ENCODE data around the gene LDLRAD3. TPM values are rescaled to one million over a fixed set of nuclear protein-coding genes. Genes with fewer than 3 reads are reported as not detected.

The LDLRAD3 gene
- total RNA-seq, 1 experiment from 2014 or later, result not detected

- no peaks in the 10 kb centered on the region for H3K9me2 ChIP-seq (replicated peaks; ENCODE audit: insufficient read depth, low read length)
- no peak overlapping the region for H3K4me3 ChIP-seq (ENCODE audit: low read length)
- H3K9me3 ChIP-seq (ENCODE audit: low read length), result no peaks in the 10 kb centered on the region
- no peaks in the 10 kb centered on the region for H4K20me1 ChIP-seq (ENCODE audit: insufficient read depth, low read depth, low read length)
- H3K4me1 ChIP-seq (ENCODE audit: low read length), result no peaks in the 10 kb centered on the region
- no peak for DNase-seq
- H3K4me2 ChIP-seq (ENCODE audit: low read depth, low read length, poor library complexity, severe bottlenecking), result no peak overlapping the region
- no peak overlapping the region for H3K27ac ChIP-seq (ENCODE audit: low read length)
- no peaks in the 10 kb centered on the region for H3K27me3 ChIP-seq (ENCODE audit: low read length)
- no peak overlapping the region for H2AFZ ChIP-seq (ENCODE audit: low read length)
- H3K36me3 ChIP-seq (ENCODE audit: insufficient read depth, low read length), result no peaks in the 10 kb centered on the region
- no peak overlapping the region for H3K9ac ChIP-seq (ENCODE audit: low read length)
- H3K79me2 ChIP-seq (ENCODE audit: low read length), result no peaks in the 10 kb centered on the region
Measured at GRCh38 chr11:36119300-36119699, 175.4 kb downstream of the LDLRAD3 start.

- no peaks in the 10 kb centered on the region for H3K27me3 ChIP-seq (ENCODE audit: low read length)
- H3K9me3 ChIP-seq (ENCODE audit: low read length), result no peaks in the 10 kb centered on the region
- no peak overlapping the region for H3K4me2 ChIP-seq (ENCODE audit: low read depth, low read length, poor library complexity, severe bottlenecking)
- no peak overlapping the region for H3K9ac ChIP-seq (ENCODE audit: low read length)
- H4K20me1 ChIP-seq (ENCODE audit: insufficient read depth, low read depth, low read length), result no peaks in the 10 kb centered on the region
- H3K4me3 ChIP-seq (ENCODE audit: low read length), result no peak overlapping the region
- no peaks in the 10 kb centered on the region for H3K79me2 ChIP-seq (ENCODE audit: low read length)
- H3K27ac ChIP-seq (ENCODE audit: low read length), result no peak overlapping the region
- H2AFZ ChIP-seq (ENCODE audit: low read length), result no peak overlapping the region
- no peaks in the 10 kb centered on the region for H3K36me3 ChIP-seq (ENCODE audit: insufficient read depth, low read length)
- no peak for DNase-seq
- no peaks in the 10 kb centered on the region for H3K4me1 ChIP-seq (ENCODE audit: low read length)
- H3K9me2 ChIP-seq (replicated peaks; ENCODE audit: insufficient read depth, low read length), result no peaks in the 10 kb centered on the region
Measured at GRCh38 chr11:36121054-36121453, 177.2 kb downstream of the LDLRAD3 start.

GRCh38 chr11:36122671-36123070 is 178.8 kb downstream of the LDLRAD3 start:
- Histone ChIP-seq H3K9me2 (replicated peaks; ENCODE audit: insufficient read depth, low read length) (no peaks in the 10 kb centered on the region), H3K27me3 (ENCODE audit: low read length) (no peaks in the 10 kb centered on the region), H3K4me2 (ENCODE audit: low read depth, low read length, poor library complexity, severe bottlenecking) (no peak overlapping the region), H3K4me1 (ENCODE audit: low read length) (no peaks in the 10 kb centered on the region), H3K9ac (ENCODE audit: low read length) (no peak overlapping the region), H3K36me3 (ENCODE audit: insufficient read depth, low read length) (no peaks in the 10 kb centered on the region), H3K9me3 (ENCODE audit: low read length) (no peaks in the 10 kb centered on the region), H3K4me3 (ENCODE audit: low read length) (no peak overlapping the region), H4K20me1 (ENCODE audit: insufficient read depth, low read depth, low read length) (no peaks in the 10 kb centered on the region), H3K27ac (ENCODE audit: low read length) (no peak overlapping the region), H2AFZ (ENCODE audit: low read length) (no peak overlapping the region), H3K79me2 (ENCODE audit: low read length) (no peaks in the 10 kb centered on the region)
- no peak for DNase-seq

- no peaks in the 10 kb centered on the region for H4K20me1 ChIP-seq (ENCODE audit: insufficient read depth, low read depth, low read length)
- no peaks in the 10 kb centered on the region for H3K9me3 ChIP-seq (ENCODE audit: low read length)
- no peaks in the 10 kb centered on the region for H3K9me2 ChIP-seq (replicated peaks; ENCODE audit: insufficient read depth, low read length)
- H3K27ac ChIP-seq (ENCODE audit: low read length), result no peak overlapping the region
- no peaks in the 10 kb centered on the region for H3K79me2 ChIP-seq (ENCODE audit: low read length)
- no peak overlapping the region for H3K4me3 ChIP-seq (ENCODE audit: low read length)
- H3K36me3 ChIP-seq (ENCODE audit: insufficient read depth, low read length), result no peaks in the 10 kb centered on the region
- no peak overlapping the region for H2AFZ ChIP-seq (ENCODE audit: low read length)
- H3K4me2 ChIP-seq (ENCODE audit: low read depth, low read length, poor library complexity, severe bottlenecking), result no peak overlapping the region
- no peak overlapping the region for H3K9ac ChIP-seq (ENCODE audit: low read length)
- H3K4me1 ChIP-seq (ENCODE audit: low read length), result peaks cover 2% of the 10 kb centered on the region; the same call in 1 of the 2 replicates
- no peak for DNase-seq
- no peaks in the 10 kb centered on the region for H3K27me3 ChIP-seq (ENCODE audit: low read length)
Measured at GRCh38 chr11:36123336-36124101, 179.7 kb downstream of the LDLRAD3 start.

GRCh38 chr11:36126678-36127077 is 182.8 kb downstream of the LDLRAD3 start:
- Histone ChIP-seq H3K4me3 (ENCODE audit: low read length) (no peak overlapping the region), H3K4me1 (ENCODE audit: low read length) (peaks cover 9% of the 10 kb centered on the region), H3K27ac (ENCODE audit: low read length) (no peak overlapping the region), H3K79me2 (ENCODE audit: low read length) (no peaks in the 10 kb centered on the region), H3K36me3 (ENCODE audit: insufficient read depth, low read length) (no peaks in the 10 kb centered on the region), H3K9me2 (replicated peaks; ENCODE audit: insufficient read depth, low read length) (no peaks in the 10 kb centered on the region), H3K27me3 (ENCODE audit: low read length) (no peaks in the 10 kb centered on the region), H4K20me1 (ENCODE audit: insufficient read depth, low read depth, low read length) (no peaks in the 10 kb centered on the region), H2AFZ (ENCODE audit: low read length) (no peak overlapping the region), H3K4me2 (ENCODE audit: low read depth, low read length, poor library complexity, severe bottlenecking) (no peak overlapping the region), H3K9ac (ENCODE audit: low read length) (no peak overlapping the region), H3K9me3 (ENCODE audit: low read length) (no peaks in the 10 kb centered on the region)
- no peak for DNase-seq

- no peak for DNase-seq
- Histone ChIP-seq H3K4me2 (ENCODE audit: low read depth, low read length, poor library complexity, severe bottlenecking) (no peak overlapping the region), H3K4me1 (ENCODE audit: low read length) (peaks cover 14% of the 10 kb centered on the region), H3K36me3 (ENCODE audit: insufficient read depth, low read length) (no peaks in the 10 kb centered on the region), H3K4me3 (ENCODE audit: low read length) (no peak overlapping the region), H4K20me1 (ENCODE audit: insufficient read depth, low read depth, low read length) (no peaks in the 10 kb centered on the region), H2AFZ (ENCODE audit: low read length) (no peak overlapping the region), H3K27ac (ENCODE audit: low read length) (no peak overlapping the region), H3K9ac (ENCODE audit: low read length) (no peak overlapping the region), H3K9me3 (ENCODE audit: low read length) (no peaks in the 10 kb centered on the region), H3K27me3 (ENCODE audit: low read length) (no peaks in the 10 kb centered on the region), H3K9me2 (replicated peaks; ENCODE audit: insufficient read depth, low read length) (no peaks in the 10 kb centered on the region), H3K79me2 (ENCODE audit: low read length) (no peaks in the 10 kb centered on the region)
Measured at GRCh38 chr11:36127550-36127949, 183.7 kb downstream of the LDLRAD3 start.

- Histone ChIP-seq H3K9me3 (ENCODE audit: low read length) (no peaks in the 10 kb centered on the region), H3K9me2 (replicated peaks; ENCODE audit: insufficient read depth, low read length) (no peaks in the 10 kb centered on the region), H3K36me3 (ENCODE audit: insufficient read depth, low read length) (no peaks in the 10 kb centered on the region), H2AFZ (ENCODE audit: low read length) (no peak overlapping the region), H3K27ac (ENCODE audit: low read length) (no peak overlapping the region), H3K79me2 (ENCODE audit: low read length) (no peaks in the 10 kb centered on the region), H3K4me2 (ENCODE audit: low read depth, low read length, poor library complexity, severe bottlenecking) (no peak overlapping the region), H3K4me1 (ENCODE audit: low read length) (peaks cover 14% of the 10 kb centered on the region), H3K9ac (ENCODE audit: low read length) (no peak overlapping the region), H4K20me1 (ENCODE audit: insufficient read depth, low read depth, low read length) (no peaks in the 10 kb centered on the region), H3K27me3 (ENCODE audit: low read length) (no peaks in the 10 kb centered on the region), H3K4me3 (ENCODE audit: low read length) (no peak overlapping the region)
- DNase-seq, result no peak
Measured at GRCh38 chr11:36129955-36130354, 186.1 kb downstream of the LDLRAD3 start.

GRCh38 chr11:36130401-36130800 is 186.5 kb downstream of the LDLRAD3 start:
- H3K9me3 ChIP-seq (ENCODE audit: low read length), result no peaks in the 10 kb centered on the region
- DNase-seq, result no peak
- H3K27me3 ChIP-seq (ENCODE audit: low read length), result no peaks in the 10 kb centered on the region
- H3K4me2 ChIP-seq (ENCODE audit: low read depth, low read length, poor library complexity, severe bottlenecking), result no peak overlapping the region
- peaks cover 14% of the 10 kb centered on the region for H3K4me1 ChIP-seq (ENCODE audit: low read length)
- no peak overlapping the region for H2AFZ ChIP-seq (ENCODE audit: low read length)
- H4K20me1 ChIP-seq (ENCODE audit: insufficient read depth, low read depth, low read length), result no peaks in the 10 kb centered on the region
- H3K79me2 ChIP-seq (ENCODE audit: low read length), result no peaks in the 10 kb centered on the region
- H3K4me3 ChIP-seq (ENCODE audit: low read length), result no peak overlapping the region
- H3K36me3 ChIP-seq (ENCODE audit: insufficient read depth, low read length), result no peaks in the 10 kb centered on the region
- no peak overlapping the region for H3K27ac ChIP-seq (ENCODE audit: low read length)
- H3K9me2 ChIP-seq (replicated peaks; ENCODE audit: insufficient read depth, low read length), result no peaks in the 10 kb centered on the region
- H3K9ac ChIP-seq (ENCODE audit: low read length), result no peak overlapping the region

Measured in Karpas-422 (cell line).